HT1080 (cell line): Measurements from ENCODE around the gene CERCAM. TPM values are rescaled to one million over a fixed set of nuclear protein-coding genes. Genes with fewer than 3 reads are reported as not detected.
A peak's percentile ranks its signal among the peaks of the same experiment; 100 is the strongest.
"Not testable (repeated sequence)": the region's sequence is repeated elsewhere in the genome, so short reads cannot be mapped to it uniquely, and the experiment has no call there.

ENCODE experiments used
- DNase-seq: peaks from one replicate; pipeline ENCODE4 v3.0.0-alpha.2; 2015; ENCODE audit warnings: low read depth
- total RNA-seq: library from RNA; depleted of rRNA; stranded (reverse); fragments of >200 nt; shearing (Covaris generic); gene quantifications from 2 replicates; pipeline ENCODE4 v1.2.3, GENCODE V29; 2014

Gene CERCAM
- total RNA-seq, 1 experiment from 2014 or later, result 65.5 TPM

GRCh38 chr9:128392302-128393144, 28.1 kb upstream of the CERCAM start:
- no peak for DNase-seq

GRCh38 chr9:128393145-128393775, 27.4 kb upstream of the CERCAM start:
- DNase-seq, result no peak

DNA sequence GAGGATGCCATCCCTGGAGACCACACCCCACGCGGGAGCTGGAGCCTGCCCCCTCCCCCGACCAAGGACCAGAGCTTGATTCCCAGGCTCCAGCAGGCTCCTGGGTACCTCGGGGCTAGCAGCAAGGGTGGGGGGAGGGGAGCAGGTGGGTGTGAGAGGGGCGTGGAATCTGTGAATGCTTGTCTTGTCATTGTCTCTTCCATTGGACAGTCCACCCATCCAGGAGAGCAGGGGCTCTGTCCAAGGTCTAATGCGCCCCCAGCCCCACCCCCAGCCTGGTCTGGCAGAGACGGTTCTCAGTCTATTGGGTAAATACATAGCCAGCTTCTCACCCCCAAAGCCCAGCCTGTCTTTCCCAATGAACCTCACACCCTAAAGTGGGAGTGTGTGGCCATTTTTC, 26.7 kb upstream of the CERCAM start:
- DNase-seq, result no peak

DNA sequence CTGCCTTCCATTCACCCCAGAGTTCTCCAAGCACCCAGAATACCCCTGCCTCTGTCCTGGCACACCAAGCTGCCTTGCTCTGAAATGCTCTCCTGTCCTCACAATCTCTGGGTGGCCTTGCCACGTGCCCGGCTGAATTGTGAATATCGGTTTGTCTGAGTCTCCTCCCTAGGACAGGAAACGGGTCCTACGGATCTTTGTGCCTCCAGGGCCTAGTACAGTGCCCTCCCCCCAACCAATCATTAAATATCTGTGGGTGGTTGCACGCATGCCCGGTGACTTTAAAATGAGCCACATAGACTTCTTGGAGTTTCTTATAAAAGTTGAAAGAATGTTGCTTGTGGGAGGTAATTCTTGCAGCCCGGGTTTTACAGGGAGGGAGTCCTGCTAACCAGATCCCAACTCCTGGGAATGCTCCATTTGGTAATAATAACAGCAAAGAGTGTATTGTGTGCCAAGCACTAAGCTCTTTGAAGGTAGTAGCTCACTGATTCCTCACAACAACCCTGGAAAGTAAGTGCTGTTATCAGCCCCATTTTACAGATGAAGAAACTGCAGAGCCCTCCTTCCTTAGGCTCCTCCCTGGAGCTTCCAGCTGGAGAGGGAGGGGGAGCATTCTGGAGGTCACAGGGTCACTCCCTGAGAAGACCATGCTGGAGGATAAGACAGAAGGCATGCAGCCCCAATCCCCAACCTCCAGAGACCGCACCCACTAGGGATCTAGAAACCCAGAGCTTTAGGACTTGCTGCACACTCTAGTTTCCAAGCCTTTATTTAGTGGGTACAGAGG, 26.1 kb upstream of the CERCAM start:
- no peak for DNase-seq

DNA sequence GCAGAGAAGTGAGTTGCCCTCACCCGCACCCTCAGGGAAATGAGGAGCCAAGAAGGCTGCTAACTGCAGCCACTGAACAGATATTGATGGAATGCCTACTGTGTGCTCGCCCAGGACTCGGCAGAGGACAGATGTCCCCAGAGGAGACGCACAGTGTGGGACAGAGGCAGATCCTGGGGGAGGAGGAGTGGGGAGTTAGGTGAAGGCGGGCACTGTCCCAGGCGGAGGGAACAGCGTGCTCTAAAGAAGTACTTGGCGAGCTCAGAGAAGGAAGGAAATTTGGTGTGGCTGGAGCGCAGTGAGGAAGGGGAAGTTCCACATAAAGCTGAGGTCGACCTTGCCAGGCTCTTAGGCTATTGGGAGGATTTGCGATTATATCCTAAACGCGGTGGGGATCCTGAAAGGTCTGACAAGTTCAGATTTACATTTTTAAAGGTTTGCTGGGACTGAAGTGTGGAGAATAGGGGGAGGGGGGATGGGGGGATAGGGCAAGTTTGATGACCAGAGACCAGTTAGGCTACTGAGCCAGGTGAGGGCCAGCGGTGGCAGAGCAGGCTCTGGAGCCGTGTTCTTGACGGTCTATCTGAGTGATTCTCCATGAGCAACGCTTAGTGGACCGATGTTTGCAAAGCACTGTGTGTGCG, 23.6 kb upstream of the CERCAM start:
- DNase-seq, result no peak

- no peak for DNase-seq
These were observed 22.8 kb upstream of the CERCAM start for GRCh38 chr9:128397831-128398230.

- no peak for DNase-seq
These were observed 20.8 kb upstream of the CERCAM start for GRCh38 chr9:128399861-128400260.

- DNase-seq, result no peak
These were observed 16.1 kb upstream of the CERCAM start for GRCh38 chr9:128404560-128404959.

- no peak for DNase-seq
These were observed 15.4 kb upstream of the CERCAM start for GRCh38 chr9:128405077-128405779.

DNA sequence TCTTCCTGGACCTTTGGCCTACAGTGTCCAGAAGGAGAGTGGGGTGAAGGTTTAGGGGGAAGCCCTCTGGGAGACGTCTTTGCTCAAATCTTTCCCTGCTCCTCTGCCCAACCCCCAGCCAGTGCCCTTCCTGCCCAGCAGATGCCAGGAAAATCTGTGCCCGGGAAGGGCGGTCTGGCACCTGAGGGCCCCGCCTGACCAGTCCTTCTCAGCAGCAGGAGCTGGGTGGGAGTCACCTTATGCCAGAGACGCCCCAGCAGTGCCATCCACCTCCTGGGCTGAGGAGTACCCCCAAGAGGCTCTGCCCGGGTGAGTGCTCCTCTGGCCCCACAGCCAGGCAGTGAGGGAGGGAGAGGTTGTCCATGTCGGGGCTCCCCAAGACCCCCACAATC, 14.9 kb upstream of the CERCAM start:
- DNase-seq, result no peak

DNA sequence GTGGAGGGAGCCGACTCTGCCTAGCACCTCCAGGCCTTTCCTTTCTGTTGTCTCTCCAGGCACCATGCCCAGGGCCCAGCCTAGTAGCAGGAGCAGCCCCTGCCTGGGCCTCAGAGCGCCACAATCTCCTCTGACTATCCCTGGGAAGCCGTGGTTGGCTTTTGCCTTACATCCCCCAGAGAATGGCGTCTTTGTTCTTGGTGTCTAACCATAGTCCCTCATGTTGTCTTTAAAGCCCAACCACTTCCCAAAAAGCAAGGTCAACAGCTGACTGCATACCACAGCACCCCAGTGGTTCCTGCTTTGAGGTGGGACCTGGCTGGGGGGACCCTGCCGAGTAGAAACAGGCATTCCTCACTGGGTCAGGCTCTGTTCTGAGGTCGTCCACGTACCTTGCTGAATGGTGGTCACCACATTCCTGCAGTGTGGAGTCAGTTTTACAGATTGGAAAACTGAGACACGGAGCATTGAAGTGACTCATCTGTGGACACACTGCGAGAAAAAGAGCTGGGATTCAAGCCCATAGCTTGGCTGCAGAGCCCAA, 13.7 kb upstream of the CERCAM start:
- peak; percentile 84 for DNase-seq

GRCh38 chr9:128408963-128409431, 11.7 kb upstream of the CERCAM start:
- no peak for DNase-seq

GRCh38 chr9:128409450-128409849, 11.2 kb upstream of the CERCAM start:
- DNase-seq, result no peak

- DNase-seq, result peak; percentile 45
These were observed 10.7 kb upstream of the CERCAM start for GRCh38 chr9:128409978-128410377.

DNA sequence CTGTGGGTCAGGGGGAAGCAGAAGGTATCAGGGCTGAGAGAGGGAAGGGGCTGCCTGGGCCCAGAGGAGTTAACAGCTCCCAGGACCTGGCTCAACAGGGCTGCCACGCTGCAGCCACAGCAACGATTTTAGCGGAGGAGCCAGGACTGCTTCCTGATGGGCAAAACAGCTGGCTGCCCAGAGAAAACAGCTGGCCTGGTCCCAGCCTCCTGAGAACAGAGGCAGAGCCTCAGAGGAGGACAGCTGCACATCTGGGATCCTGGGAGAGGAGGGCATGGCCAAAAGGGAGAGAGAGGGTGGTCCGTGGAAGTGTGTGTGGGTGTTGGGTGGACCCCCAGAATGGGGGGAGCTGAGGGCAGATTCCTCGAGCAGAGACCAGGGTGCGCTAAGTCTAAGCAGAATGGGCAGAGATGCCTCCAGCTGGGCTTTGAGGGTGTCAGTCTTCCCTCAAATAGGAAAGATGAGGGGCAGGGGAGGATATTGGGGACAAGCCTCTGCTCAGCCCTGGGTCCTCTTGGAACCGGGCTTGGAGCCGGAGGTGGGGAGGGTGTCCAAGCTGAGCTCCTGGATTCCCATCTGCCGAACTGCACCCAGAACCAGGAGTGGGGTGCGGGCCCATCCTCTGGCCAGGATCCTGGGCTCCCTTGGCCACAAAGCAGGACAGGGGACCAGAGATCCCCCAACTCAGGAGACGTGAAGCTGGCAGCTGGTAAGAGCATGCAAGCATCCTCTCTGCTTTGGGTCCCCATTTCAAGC, 9.1 kb upstream of the CERCAM start:
- DNase-seq, result no peak

DNA sequence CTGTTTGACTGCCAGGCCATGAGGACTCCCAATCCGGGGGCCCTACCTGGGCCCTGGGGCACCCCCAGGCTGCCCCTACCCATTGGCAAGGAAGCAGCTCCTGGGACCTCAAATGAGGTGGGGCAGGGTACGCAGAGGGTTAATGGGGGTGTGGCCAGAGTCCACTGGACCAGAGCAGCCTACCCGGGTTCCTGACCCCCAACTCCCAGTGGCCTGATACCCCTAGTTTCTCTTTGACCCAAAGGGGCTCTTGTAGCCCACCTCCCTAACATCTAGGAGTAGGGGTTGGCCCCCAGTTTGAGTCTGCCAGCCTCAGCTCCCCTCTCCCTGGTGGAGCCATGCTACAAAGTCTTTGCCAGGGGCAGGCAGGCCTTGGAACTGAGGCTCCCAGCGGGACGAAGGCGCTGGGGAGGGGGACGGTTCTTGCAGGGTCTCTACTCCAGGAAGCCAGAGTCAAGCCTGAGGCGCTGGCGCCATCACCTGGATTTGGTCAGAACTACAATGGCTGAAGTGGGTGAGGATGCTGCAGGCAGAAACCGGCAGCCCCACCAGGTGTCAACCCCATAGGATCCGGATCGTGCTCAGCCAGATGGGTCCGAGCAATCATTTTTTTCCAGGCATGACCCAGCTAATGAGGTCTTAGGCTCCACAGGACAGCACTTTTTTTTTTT, 8.4 kb upstream of the CERCAM start:
- peak; percentile 44 for DNase-seq

DNA sequence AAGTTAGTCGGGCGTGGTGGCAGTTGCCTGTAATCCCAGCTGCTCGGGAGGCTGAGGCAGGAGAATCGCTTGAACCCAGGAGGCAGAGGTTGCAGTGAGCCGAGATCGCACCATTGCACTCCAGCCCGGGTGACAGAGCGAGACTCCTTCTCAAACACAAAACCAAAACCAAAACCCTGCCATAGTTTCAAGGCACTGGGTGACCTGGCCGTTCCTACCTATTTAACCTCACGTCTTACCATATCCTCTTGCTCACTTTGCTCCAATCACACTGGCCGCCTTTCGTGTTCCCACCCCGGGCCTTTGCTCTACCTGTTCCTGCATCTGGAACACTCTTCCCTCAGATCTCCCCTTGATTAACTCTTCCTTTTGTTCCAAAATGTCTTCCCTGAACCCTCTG, 6.9 kb upstream of the CERCAM start:
- DNase-seq, result not testable (repeated sequence)

DNA sequence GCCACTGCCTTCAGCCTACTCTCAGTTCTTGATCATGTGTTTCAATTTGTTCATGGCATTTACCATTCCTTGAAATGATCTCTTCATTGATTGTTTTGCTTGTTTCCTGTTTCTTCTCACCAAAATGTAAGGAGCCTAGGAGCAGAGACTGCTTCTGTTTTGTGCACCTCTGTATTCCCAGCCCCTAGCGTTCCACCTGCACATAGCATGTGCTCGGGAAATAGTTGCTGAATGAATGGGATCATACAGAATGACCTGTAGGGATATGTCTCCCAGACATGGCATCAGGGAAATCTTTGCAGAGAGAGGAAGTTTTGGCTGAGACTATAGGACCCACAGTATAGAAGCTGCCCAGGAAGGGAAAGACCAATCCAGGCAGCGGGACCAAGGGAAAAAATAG, 6.2 kb upstream of the CERCAM start:
- DNase-seq, result peak; percentile 35

- no peak for DNase-seq
These were observed 5.4 kb upstream of the CERCAM start for GRCh38 chr9:128415281-128415680.
